ENCODE data around the gene TPM3.

The TPM3 gene

GRCh38 chr1:154167461-154167860 is 24.4 kb downstream of the TPM3 start:
- CTCF ChIA-PET: no interaction called here
- DNase-seq (ENCODE audit: extremely low spot score): no peak
- no peak for TF ChIP-seq L3MBTL2 (conservative IDR thresholded peaks at IDR 0.05)
- TF ChIP-seq TARDBP (IDR thresholded peaks at IDR 0.05): no peak
- no peak for TF ChIP-seq NFRKB (IDR thresholded peaks at IDR 0.05)
- TF ChIP-seq FOXM1 (IDR thresholded peaks at IDR 0.05; ENCODE audit: borderline replicate concordance): no peak
- TF ChIP-seq PKNOX1 (IDR thresholded peaks at IDR 0.05): no peak
- TF ChIP-seq ZNF384 (IDR thresholded peaks at IDR 0.05): no peak
- no peak for TF ChIP-seq HDGF (IDR thresholded peaks at IDR 0.05; ENCODE audit: borderline replicate concordance)
- no peak for TF ChIP-seq CTBP1 (IDR thresholded peaks at IDR 0.05; ENCODE audit: borderline replicate concordance)
- POLR2A ChIA-PET: interaction anchor here (0.7 to 1.1 kb wide), 2 partner anchors 53 to 172 kb away, joined by 3 read pairs; partner anchors contain the start of gene UBAP2L

DNA sequence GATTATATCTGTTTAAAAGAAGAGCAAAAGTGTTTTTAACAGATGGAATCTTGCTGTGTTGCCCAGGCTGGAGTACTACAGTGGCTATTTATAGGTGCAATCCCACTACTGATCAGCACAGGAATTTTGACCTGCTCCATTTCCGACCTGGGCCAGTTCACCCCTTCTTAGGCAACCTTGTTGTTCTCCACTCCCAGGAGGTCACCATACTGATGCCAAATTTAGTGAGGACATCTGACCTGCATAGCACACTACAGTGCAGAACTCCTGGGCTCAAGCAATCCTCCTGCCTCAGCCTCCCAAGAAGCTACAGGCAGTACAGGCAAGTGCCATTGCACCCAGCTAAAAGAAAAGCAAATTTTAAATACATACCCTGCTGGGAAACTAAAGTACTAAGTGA is 25.7 kb downstream of the TPM3 start:
- CTCF ChIA-PET: interaction anchor here (1.1 kb wide), 1 partner anchor 21 kb away, joined by 3 read pairs; no protein-coding TSS in a partner anchor
- DNase-seq (ENCODE audit: extremely low spot score): no peak
- TF ChIP-seq HDGF (IDR thresholded peaks at IDR 0.05; ENCODE audit: borderline replicate concordance): no peak
- TF ChIP-seq FOXA1 (IDR thresholded peaks at IDR 0.05): no peak
- TF ChIP-seq SP1 (IDR thresholded peaks at IDR 0.05): no peak
- no peak for TF ChIP-seq CTBP1 (IDR thresholded peaks at IDR 0.05; ENCODE audit: borderline replicate concordance)
- no peak for TF ChIP-seq ELF4 (IDR thresholded peaks at IDR 0.05)
- TF ChIP-seq ZNF384 (IDR thresholded peaks at IDR 0.05): no peak
- no peak for TF ChIP-seq L3MBTL2 (conservative IDR thresholded peaks at IDR 0.05)
- TF ChIP-seq FOXM1 (IDR thresholded peaks at IDR 0.05; ENCODE audit: borderline replicate concordance): no peak
- no peak for TF ChIP-seq PKNOX1 (IDR thresholded peaks at IDR 0.05)
- TF ChIP-seq FOXK2 (IDR thresholded peaks at IDR 0.05): no peak
- TF ChIP-seq SUZ12 (IDR thresholded peaks at IDR 0.05): no peak
- TF ChIP-seq BHLHE40 (IDR thresholded peaks at IDR 0.05; ENCODE audit: borderline replicate concordance): no peak
- TF ChIP-seq NFRKB (IDR thresholded peaks at IDR 0.05): no peak
- TF ChIP-seq LEF1 (IDR thresholded peaks at IDR 0.05; ENCODE audit: borderline replicate concordance): no peak
- TF ChIP-seq TARDBP (IDR thresholded peaks at IDR 0.05): no peak
- TF ChIP-seq ARNT (IDR thresholded peaks at IDR 0.05): no peak
- POLR2A ChIA-PET: no interaction called here

GRCh38 chr1:154159554-154159953 is 32.3 kb downstream of the TPM3 start:
- ChIA-PET CTCF (no interaction called here), POLR2A (no interaction called here)
- DNase-seq (ENCODE audit: extremely low spot score): no peak
- TF ChIP-seq LEF1 (IDR thresholded peaks at IDR 0.05; ENCODE audit: borderline replicate concordance) (no peak), ELF4 (IDR thresholded peaks at IDR 0.05) (no peak), L3MBTL2 (conservative IDR thresholded peaks at IDR 0.05) (no peak), FOXM1 (IDR thresholded peaks at IDR 0.05; ENCODE audit: borderline replicate concordance) (no peak), BHLHE40 (IDR thresholded peaks at IDR 0.05; ENCODE audit: borderline replicate concordance) (no peak), ZNF384 (IDR thresholded peaks at IDR 0.05) (no peak), HDGF (IDR thresholded peaks at IDR 0.05; ENCODE audit: borderline replicate concordance) (no peak), FOXA1 (IDR thresholded peaks at IDR 0.05) (no peak), ARNT (IDR thresholded peaks at IDR 0.05) (no peak), FOXK2 (IDR thresholded peaks at IDR 0.05) (no peak)

GRCh38 chr1:154158307-154159125 is 33.4 kb downstream of the TPM3 start:
- ChIA-PET POLR2A (interaction anchor here (0.6 to 1.1 kb wide), 2 partner anchors 11 to 24 kb away, joined by 3 to 4 read pairs; no protein-coding TSS in a partner anchor), CTCF (no interaction called here)
- TF ChIP-seq LEF1 (IDR thresholded peaks at IDR 0.05; ENCODE audit: borderline replicate concordance) (no peak), SUZ12 (IDR thresholded peaks at IDR 0.05) (no peak), ARNT (IDR thresholded peaks at IDR 0.05) (no peak)
- DNase-seq (ENCODE audit: extremely low spot score): no peak

DNA sequence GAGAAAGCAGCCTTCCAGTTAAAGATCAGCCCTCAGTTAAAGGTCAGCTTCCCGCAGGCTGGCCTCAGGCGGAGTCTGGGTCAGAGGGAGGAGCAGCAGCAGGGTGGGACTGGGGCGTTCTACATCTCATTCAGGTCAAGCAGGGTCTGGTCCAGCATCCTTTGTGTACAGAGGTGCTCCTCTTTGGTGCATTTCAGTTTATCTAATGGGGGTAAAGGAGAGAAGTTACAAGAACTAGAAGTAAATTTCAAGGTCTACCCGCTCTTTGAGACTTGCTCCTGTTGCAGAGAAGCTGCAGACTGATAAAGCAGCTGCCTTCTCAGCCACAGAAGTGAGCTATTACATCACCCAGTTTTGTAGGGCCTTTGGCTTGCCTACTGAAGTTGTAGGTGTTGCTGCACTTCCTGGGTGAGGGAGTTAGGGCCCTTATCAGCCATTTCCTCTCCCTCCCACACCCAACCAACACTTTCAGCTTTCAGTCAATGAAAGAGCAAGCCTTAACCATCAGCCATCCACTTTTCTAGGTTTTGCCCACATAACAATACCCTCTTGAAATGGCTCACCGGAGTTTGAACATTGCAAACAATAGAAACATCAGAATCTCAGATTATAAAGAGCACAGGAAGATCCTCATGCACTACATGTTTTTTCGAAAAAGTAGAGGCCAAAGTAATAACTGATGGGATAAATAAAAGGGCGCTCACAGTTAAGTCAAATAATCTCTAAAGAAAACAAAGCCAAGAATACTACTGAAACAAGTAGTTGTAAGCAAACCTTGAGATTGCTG is 34.2 kb downstream of the TPM3 start:
- TF ChIP-seq ZNF384 (IDR thresholded peaks at IDR 0.05): no peak
- no peak for TF ChIP-seq ELF4 (IDR thresholded peaks at IDR 0.05)
- no peak for DNase-seq (ENCODE audit: extremely low spot score)
- ChIA-PET CTCF (interaction anchor here (1.1 kb wide), 1 partner anchor 11 kb away, joined by 3 read pairs; no protein-coding TSS in a partner anchor), POLR2A (interaction anchor here (0.6 to 1.1 kb wide), 2 partner anchors 11 to 24 kb away, joined by 3 to 4 read pairs; no protein-coding TSS in a partner anchor)

- POLR2A ChIA-PET: no interaction called here
- no peak for DNase-seq (ENCODE audit: extremely low spot score)
- TF ChIP-seq SP1 (IDR thresholded peaks at IDR 0.05): no peak
- TF ChIP-seq ZNF384 (IDR thresholded peaks at IDR 0.05): no peak
- no peak for TF ChIP-seq TARDBP (IDR thresholded peaks at IDR 0.05)
- no peak for TF ChIP-seq PKNOX1 (IDR thresholded peaks at IDR 0.05)
- no peak for TF ChIP-seq CTBP1 (IDR thresholded peaks at IDR 0.05; ENCODE audit: borderline replicate concordance)
- no peak for TF ChIP-seq ELF4 (IDR thresholded peaks at IDR 0.05)
- TF ChIP-seq NFRKB (IDR thresholded peaks at IDR 0.05): no peak
- TF ChIP-seq FOXK2 (IDR thresholded peaks at IDR 0.05): no peak
- no peak for TF ChIP-seq LEF1 (IDR thresholded peaks at IDR 0.05; ENCODE audit: borderline replicate concordance)
- TF ChIP-seq HDGF (IDR thresholded peaks at IDR 0.05; ENCODE audit: borderline replicate concordance): no peak
- no peak for TF ChIP-seq BHLHE40 (IDR thresholded peaks at IDR 0.05; ENCODE audit: borderline replicate concordance)
- TF ChIP-seq FOXM1 (IDR thresholded peaks at IDR 0.05; ENCODE audit: borderline replicate concordance): no peak
- TF ChIP-seq FOXA1 (IDR thresholded peaks at IDR 0.05): no peak
- TF ChIP-seq L3MBTL2 (conservative IDR thresholded peaks at IDR 0.05): no peak
- CTCF ChIA-PET: interaction anchor here (0.6 to 1.0 kb wide), 2 partner anchors 9 to 21 kb away, joined by 3 read pairs; no protein-coding TSS in a partner anchor
These were observed 36.6 kb downstream of the TPM3 start for GRCh38 chr1:154155251-154155650.
